Astrocyte (in vitro differentiated cells and primary cell): ENCODE results near the gene GSTT4.

Experiments used
- CTCF ChIP-seq: IDR thresholded peaks from 2 replicates; pipeline ENCODE4 v1.5.1; 2011; ENCODE audit warnings: low read depth, mild to moderate bottlenecking, inconsistent platforms, low read length, moderate library complexity; ENCODE audit not compliant: insufficient read depth
- EZH2 ChIP-seq: IDR thresholded peaks from 2 replicates; pipeline ENCODE4 v1.6.1; 2012; ENCODE audit warnings: mild to moderate bottlenecking, low read length, inconsistent platforms; ENCODE audit not compliant: insufficient read depth

- no peak for TF ChIP-seq CTCF
- no peak for TF ChIP-seq EZH2
These were observed 48.4 kb upstream of the GSTT4 start for GRCh38 chr22:24053481-24054226.
